COLO668 (cell line): Measurements from ENCODE around the gene TMEM45B.

Experiments
- DNase-seq: peaks from one replicate; lab custom pipeline; 2025; ENCODE audit not compliant: unreplicated experiment; lab: John Stamatoyannopoulos, UW

Gene TMEM45B

DNA sequence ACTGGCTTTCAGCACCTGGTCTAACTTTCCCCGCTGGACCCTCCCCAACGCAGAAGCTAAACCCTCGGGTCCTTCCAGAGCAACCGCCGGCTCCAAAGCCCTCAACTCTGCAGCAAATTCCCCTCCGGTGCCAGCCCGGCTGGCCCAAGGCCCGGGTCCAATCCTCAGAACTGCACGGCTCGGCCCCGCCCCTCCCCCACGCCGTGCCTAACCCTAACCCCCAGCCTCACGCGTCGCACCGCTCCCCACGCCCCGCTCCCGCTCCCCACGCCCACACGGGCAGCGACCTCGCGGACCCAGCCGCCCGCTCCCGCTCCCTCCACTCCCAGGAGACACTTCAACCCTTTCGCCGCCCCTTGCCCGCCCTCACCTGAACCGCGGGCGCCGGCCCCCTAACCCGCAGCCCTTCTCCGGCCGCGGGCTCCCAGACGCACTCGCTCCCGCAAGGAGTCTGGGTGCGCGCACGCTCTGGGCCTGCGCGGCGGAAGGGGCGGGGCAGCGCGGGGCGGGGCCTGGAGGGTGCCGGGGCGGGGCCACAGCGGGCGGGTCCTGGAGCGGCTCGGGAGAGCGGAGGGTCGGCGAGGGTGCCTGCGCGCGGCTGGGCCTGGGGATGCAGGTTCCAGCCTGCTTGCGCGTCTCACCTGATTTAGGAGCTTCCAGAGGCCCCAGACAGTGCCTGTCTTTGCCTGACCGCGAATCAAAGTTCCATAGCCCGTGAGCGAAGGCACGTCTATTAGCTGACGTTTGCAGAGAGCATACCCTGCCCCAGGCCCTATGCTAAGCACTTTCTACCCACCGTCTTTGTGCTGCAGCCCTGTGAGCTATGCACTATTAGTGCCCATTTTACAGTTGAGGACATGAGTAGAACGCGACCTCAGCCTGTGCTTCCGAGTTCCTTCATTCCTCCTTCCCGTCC lies 79.7 kb downstream of the TMEM45B start, which contains the start of gene NFRKB:
TSS of gene NFRKB (minus strand) at position 453 of the 916 bp plus-strand sequence. CDS start 2,729 bp downstream, outside the sequence.
- peak; percentile 89 for DNase-seq

DNA sequence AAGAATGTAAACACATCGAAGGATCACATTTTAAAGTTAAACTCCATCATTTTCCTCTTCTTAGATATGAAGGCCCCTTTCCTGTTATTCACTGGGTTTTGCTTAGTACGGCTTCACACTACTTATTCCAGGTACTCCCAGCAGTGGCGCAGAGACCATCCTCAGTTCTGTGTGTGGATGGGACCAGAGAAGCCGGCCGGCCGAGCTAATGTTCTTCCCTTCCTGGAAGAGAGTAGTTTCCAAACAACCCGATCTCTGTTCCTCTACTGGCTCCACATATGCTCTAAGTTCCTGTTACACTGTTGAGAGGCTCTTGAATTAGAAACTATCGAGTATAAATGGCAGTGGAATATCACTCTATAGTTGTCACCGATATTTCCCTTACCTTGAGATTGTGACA lies 80.4 kb downstream of the TMEM45B start:
- peak; percentile 13 for DNase-seq

DNA sequence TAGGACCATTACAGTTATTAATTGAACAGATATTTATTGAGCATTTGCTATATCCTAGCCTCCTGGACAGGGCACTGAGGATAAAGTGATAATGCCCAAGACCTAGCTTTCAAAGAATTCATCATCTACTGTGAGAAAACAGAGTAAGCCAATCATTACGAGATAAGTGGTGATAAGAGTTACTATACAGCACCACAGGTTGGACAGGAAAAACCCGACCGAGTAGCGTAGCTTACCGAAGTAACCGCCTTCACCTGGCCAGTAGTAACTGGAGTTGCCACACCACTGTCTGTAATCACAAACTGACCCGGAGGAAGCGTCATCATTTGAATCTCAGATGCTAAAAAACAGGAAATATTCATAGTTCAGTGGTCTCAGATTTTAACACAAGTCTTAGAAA lies 89.8 kb downstream of the TMEM45B start:
- no peak for DNase-seq
